Brain microvascular endothelial cell (primary cell): ENCODE results near the gene MYCBP.

Source experiments
- DNase-seq: peaks from one replicate; pipeline ENCODE4 v3.0.0-alpha.2; 2020
- H3K27ac ChIP-seq: fragments of 250-450 bp; sonication (Bioruptor Pico); 2 replicates; pipeline ENCODE4 v1.5.1; 2020; ENCODE audit warnings: mild to moderate bottlenecking, moderate library complexity
- H3K27me3 ChIP-seq: fragments of 250-450 bp; sonication (Bioruptor Pico); replicated peaks from 2 replicates; pipeline ENCODE4 v1.5.1; 2020; ENCODE audit warnings: mild to moderate bottlenecking
- H3K36me3 ChIP-seq: fragments of 250-450 bp; sonication (Bioruptor Pico); replicated peaks from 2 replicates; pipeline ENCODE4 v1.5.1; 2020; ENCODE audit warnings: mild to moderate bottlenecking
- H3K4me3 ChIP-seq: 2 replicates; pipeline ENCODE4 v1.5.1; 2011; ENCODE audit warnings: low read depth, mild to moderate bottlenecking, control low read depth, low read length, moderate library complexity
- in situ Hi-C: cut with HindIII; loops from 2 replicates; pipeline ENCODE4 v1.10.0; 2017; ENCODE audit warnings: low sequenced_read_pairs, low pct_ligation_motif_present
- TF ChIP-seq, protein P1 (sequence below): IDR thresholded peaks from 2 replicates; pipeline ENCODE4 v1.5.1; 2011; ENCODE audit warnings: low read depth, mild to moderate bottlenecking, moderate library complexity, low read length, control low read depth, inconsistent platforms; ENCODE audit errors: missing control alignments

The MYCBP gene

DNA sequence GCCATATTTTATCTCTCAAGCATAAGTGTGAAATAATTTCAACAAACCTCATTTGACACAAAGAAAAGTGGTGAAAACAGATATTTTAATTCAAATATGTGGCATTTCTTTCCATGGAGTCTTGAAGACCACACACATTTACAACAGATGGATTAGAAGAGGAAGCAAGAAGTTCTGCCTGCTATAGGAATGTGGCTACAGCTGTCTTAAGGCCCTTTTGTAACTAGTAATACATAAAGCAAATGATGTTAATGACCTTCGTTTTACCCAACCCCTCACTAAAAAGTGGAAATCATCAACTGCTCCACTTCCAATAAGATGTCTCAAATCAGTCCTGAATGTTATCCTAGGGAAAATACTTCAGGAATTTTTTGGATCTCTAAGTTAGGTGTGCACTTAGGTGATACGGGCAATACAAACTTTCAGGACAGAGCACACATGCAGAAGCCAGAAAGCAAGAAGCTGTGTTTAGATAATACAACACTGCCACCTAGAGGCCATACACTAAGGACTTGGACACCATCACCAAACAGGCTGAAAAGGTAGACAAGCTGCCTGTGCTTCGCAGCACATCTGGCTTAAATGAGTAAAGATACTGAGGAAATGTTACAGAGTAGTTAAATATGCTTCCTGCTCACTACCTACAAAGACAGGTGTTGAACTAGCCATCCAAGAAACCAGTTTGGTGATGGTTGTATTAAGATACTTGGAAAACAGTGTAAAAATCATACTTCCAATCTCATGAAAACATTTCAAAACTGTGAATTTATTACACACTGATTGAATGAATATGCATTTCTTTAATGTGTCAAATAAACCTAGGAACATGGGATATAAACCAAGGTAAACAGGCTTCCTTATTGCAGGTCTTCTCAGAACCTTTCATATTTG, 38.0 kb downstream of the MYCBP start:
- no peak overlapping the region for H3K27ac ChIP-seq
- H3K4me3 ChIP-seq = no peak overlapping the region
- DNase-seq = peak; percentile 78
- TF ChIP-seq, protein P1, sequence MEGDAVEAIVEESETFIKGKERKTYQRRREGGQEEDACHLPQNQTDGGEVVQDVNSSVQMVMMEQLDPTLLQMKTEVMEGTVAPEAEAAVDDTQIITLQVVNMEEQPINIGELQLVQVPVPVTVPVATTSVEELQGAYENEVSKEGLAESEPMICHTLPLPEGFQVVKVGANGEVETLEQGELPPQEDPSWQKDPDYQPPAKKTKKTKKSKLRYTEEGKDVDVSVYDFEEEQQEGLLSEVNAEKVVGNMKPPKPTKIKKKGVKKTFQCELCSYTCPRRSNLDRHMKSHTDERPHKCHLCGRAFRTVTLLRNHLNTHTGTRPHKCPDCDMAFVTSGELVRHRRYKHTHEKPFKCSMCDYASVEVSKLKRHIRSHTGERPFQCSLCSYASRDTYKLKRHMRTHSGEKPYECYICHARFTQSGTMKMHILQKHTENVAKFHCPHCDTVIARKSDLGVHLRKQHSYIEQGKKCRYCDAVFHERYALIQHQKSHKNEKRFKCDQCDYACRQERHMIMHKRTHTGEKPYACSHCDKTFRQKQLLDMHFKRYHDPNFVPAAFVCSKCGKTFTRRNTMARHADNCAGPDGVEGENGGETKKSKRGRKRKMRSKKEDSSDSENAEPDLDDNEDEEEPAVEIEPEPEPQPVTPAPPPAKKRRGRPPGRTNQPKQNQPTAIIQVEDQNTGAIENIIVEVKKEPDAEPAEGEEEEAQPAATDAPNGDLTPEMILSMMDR = peak; percentile 81
- peaks cover 13% of the 10 kb centered on the region for H3K36me3 ChIP-seq
- peaks cover 12% of the 10 kb centered on the region for H3K27me3 ChIP-seq
- in situ Hi-C loops = no loop called here

DNA sequence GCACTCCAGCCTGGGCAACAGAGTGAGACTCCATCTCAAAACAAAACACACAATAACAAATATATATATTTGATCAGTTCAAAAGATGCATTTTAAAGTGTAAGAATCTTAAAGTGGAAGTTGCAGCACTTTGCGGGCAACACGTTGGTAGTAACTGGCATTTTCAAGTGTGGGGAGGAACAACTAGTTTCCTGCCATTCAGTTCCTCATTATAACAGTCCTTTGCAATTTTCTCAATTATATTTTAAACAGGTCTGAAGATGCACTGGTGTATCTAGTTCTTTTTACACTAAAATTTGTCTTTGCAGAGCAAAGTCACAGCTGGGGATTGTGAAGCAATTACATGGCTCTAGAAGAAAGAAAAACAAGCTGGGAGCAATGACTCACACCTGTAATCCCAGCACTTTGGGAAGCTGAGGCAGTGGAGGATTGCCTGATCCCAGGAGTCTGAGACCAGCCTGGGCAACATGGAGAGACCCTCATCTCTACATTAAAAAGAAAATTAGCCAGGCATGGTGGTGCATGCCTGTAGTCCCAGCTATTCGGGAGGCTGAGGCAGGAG, 38.8 kb downstream of the MYCBP start:
- TF ChIP-seq, protein P1 = no peak
- no peak for DNase-seq
- Histone ChIP-seq H3K36me3 (peaks cover 10% of the 10 kb centered on the region), H3K27me3 (peaks cover 13% of the 10 kb centered on the region), H3K27ac (no peak overlapping the region), H3K4me3 (no peak overlapping the region)
- in situ Hi-C loops = no loop called here

DNA sequence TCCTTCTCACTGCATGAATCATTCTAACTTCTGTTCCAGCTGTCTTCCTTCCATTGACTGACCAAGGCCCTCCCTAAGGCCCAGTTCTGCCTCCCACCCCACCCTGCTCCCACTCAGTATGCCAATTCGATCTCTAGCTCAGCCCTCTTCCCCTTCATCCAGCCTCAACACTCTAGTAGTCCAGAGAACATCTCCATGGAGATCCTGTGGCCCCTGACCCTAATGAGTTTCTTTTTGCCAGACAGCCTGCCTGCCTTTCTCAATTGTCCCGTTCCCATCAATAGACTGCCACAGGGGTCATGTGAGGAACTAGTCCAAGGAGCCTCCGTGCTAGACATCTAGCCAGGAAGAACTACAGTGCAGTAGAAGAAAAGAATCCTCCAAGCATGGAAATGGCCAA, 40.0 kb downstream of the MYCBP start:
- in situ Hi-C loops = no loop called here
- TF ChIP-seq, protein P1 = no peak
- Histone ChIP-seq H3K27me3 (peaks cover 13% of the 10 kb centered on the region), H3K27ac (no peak overlapping the region), H3K4me3 (no peak overlapping the region), H3K36me3 (peaks cover under 1% of the 10 kb centered on the region)
- no peak for DNase-seq

DNA sequence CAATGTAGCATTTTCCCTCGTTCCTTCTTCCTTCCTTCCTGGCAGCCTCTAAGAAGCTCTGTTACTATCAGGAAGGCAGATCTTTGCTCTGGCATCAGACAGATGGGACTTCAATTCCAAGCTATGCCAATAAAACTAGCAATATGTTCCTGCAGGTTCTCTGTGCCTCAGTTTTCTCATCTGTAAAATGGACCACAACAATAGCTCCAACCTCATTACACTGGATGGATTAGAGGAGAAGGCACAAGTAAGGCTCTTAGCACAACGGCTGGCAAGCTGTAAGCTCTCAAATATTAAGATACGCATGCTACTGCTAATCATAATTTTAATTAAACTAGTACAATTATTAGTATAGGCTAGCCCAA, 40.8 kb downstream of the MYCBP start:
- H3K27ac ChIP-seq = no peak overlapping the region
- H3K27me3 ChIP-seq = peaks cover 13% of the 10 kb centered on the region
- H3K4me3 ChIP-seq = no peak overlapping the region
- TF ChIP-seq, protein P1 = no peak
- in situ Hi-C loops = no loop called here
- no peaks in the 10 kb centered on the region for H3K36me3 ChIP-seq
- no peak for DNase-seq

DNA sequence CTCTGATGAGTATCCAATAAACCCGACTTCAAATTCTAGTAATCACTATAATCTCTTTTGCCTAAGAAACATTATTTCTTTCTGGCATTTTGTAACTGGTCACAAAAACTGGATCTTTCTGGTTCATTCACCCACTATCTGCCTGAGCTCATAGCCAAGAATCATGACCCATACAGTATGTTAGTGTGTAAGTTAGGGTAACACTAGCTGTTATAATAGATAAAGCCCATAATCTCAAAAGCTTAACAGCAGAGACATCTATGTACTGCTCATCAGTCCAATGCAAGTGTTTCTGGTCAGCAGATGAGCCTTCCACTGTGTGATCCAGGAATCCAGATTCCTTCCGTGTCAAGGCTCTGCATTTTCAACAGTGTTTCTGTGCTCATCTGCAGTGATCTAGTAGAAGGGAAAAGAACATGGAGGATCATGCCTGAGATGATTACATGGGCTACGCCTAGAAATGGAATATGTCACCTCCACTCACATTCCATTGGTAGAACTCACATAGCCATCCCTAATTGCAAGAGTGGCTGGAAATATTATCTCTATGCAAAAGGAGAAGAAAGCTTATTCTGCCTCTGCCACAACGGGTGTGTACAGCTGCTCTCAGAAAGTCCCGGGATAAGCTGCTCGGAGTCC, 41.3 kb downstream of the MYCBP start:
- in situ Hi-C loops = no loop called here
- TF ChIP-seq, protein P1 = no peak
- no peak overlapping the region for H3K4me3 ChIP-seq
- H3K27me3 ChIP-seq = peaks cover 17% of the 10 kb centered on the region
- DNase-seq = no peak
- H3K27ac ChIP-seq = no peak overlapping the region
- H3K36me3 ChIP-seq = no peaks in the 10 kb centered on the region
